Astrocyte of the spinal cord (primary cell): ENCODE results near the gene WWOX.

Experiments
- DNase-seq: peaks from one replicate; pipeline ENCODE4 v3.0.0; 2011; ENCODE audit warnings: low read depth, low spot score
- H3K4me3 ChIP-seq: 2 replicates; pipeline ENCODE4 v1.5.1; 2011; ENCODE audit warnings: low read depth, mild to moderate bottlenecking, low read length, moderate library complexity
- in situ Hi-C: cut with HindIII; loops from 2 replicates; pipeline ENCODE4 v1.10.0; 2017; ENCODE audit warnings: low sequenced_read_pairs
- TF ChIP-seq, protein P1 (sequence below): IDR thresholded peaks from 2 replicates; pipeline ENCODE4 v1.5.1; 2012; ENCODE audit warnings: low read depth, mild to moderate bottlenecking, low read length, inconsistent platforms

Gene WWOX

DNA sequence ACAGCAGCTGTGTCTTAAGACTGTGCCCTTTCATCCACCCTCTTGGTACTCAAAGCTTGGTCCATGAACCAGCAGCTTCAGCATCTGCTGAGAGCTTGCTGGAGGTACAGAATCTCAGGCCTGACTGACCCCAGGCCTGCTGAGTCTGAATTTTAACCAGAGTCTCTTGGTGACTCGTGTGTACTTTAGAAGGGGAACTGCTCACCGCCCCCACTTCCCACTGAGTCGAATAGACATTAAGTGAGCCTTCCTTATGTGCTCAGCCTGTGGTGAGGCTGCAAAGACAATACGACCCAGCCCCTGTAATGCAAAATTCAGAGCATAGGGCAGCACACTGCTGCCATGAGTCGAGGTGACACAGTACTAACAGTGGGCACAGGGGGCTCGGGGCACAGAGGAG, 662.8 kb downstream of the WWOX start:
- no peak overlapping the region for H3K4me3 ChIP-seq
- in situ Hi-C loops: no loop called here
- no peak for DNase-seq
- TF ChIP-seq, protein P1, sequence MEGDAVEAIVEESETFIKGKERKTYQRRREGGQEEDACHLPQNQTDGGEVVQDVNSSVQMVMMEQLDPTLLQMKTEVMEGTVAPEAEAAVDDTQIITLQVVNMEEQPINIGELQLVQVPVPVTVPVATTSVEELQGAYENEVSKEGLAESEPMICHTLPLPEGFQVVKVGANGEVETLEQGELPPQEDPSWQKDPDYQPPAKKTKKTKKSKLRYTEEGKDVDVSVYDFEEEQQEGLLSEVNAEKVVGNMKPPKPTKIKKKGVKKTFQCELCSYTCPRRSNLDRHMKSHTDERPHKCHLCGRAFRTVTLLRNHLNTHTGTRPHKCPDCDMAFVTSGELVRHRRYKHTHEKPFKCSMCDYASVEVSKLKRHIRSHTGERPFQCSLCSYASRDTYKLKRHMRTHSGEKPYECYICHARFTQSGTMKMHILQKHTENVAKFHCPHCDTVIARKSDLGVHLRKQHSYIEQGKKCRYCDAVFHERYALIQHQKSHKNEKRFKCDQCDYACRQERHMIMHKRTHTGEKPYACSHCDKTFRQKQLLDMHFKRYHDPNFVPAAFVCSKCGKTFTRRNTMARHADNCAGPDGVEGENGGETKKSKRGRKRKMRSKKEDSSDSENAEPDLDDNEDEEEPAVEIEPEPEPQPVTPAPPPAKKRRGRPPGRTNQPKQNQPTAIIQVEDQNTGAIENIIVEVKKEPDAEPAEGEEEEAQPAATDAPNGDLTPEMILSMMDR: no peak

DNA sequence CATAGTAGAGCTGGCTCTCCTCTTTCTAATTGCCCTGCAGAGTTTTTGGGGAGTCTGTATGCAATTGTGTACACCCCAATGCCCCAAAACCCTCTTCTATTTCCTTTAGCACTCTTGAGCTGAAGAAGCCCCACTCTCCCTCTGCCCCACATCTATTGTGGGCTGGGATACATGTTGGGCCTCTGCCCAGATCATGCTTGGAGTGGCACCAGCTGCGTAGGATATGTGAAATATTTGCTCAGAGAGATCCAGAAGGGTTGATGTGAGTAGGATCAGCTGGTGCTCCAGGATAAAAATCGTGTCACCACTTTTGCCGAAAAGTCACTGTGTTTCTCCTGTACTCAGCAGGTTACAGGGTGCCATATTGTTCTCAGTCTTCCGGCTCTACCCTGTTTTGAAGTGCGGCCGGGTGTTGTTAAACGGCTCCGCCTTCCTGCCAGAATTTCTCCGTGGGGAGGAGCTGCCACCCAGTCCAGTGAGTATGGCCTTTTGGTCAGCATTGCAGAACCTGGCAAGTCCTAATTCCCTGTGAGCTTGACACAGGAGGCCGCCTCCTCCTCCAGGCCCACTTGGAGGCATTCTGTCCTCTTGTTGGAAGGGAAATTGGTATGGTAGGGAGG, 664.5 kb downstream of the WWOX start:
- in situ Hi-C loops: no loop called here
- TF ChIP-seq, protein P1: no peak
- no peak overlapping the region for H3K4me3 ChIP-seq
- no peak for DNase-seq

DNA sequence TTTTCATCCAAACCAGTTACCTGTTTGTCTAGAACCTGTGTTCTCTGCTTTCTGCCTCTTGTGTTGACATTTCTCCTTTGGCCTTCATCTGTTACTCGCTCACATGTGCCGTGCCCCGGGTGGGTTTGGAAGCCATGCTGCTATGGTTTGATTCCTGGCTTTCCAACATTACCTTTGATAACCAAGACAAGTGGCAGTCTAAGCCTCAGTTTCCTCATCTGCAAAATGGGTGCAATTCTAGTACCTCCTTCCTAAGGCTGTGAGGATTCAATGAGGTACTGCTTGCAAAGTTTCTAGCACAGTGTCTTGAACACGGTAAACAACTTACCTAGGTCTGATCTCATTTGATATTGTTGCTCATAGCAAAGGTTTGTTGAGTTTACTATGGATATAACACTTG, 665.0 kb downstream of the WWOX start:
- DNase-seq: no peak
- TF ChIP-seq, protein P1: no peak
- no peak overlapping the region for H3K4me3 ChIP-seq
- in situ Hi-C loops: no loop called here

DNA sequence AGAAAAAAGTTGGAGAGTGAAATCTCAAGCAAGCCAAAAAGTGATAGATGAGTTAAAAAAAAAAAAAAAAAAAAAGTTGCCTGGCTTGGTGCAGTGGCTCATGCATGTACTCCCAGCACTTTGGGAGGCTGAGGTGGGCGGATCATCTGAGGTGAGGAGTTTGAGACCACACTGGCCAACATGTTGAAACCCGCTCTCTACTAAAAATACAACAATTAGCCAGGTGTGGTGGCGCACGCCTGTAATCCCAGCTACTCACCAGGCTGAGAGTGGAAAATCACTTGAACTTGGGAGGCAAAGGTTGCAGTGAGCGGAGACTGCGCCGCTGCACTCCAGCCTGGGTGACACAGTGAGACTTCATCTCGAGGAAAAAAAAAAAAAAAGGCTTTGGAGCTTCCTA, 668.8 kb downstream of the WWOX start:
- no peak for DNase-seq
- TF ChIP-seq, protein P1: no peak
- no peak overlapping the region for H3K4me3 ChIP-seq
- in situ Hi-C loops: no loop called here

DNA sequence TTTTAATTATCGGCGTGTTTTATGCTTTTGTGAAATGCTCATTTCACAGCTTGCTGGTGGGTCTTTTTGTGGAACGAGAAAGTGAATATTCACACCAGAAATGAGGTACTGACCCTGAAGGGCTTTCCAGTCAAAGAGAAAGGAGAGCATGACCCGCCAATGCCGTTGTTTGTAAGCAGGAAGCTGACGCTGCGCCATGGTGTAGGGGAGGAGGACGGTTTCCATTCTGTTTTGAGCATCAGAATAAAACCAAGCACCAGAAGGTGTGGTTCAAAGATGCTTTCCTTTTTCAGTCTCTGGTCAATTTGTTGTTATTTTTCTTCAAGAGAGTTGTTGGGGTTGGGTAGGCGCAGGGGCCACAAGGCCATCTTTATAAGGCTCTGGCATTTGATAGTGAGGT, 669.3 kb downstream of the WWOX start:
- no peak overlapping the region for H3K4me3 ChIP-seq
- in situ Hi-C loops: no loop called here
- DNase-seq: no peak
- TF ChIP-seq, protein P1: no peak

DNA sequence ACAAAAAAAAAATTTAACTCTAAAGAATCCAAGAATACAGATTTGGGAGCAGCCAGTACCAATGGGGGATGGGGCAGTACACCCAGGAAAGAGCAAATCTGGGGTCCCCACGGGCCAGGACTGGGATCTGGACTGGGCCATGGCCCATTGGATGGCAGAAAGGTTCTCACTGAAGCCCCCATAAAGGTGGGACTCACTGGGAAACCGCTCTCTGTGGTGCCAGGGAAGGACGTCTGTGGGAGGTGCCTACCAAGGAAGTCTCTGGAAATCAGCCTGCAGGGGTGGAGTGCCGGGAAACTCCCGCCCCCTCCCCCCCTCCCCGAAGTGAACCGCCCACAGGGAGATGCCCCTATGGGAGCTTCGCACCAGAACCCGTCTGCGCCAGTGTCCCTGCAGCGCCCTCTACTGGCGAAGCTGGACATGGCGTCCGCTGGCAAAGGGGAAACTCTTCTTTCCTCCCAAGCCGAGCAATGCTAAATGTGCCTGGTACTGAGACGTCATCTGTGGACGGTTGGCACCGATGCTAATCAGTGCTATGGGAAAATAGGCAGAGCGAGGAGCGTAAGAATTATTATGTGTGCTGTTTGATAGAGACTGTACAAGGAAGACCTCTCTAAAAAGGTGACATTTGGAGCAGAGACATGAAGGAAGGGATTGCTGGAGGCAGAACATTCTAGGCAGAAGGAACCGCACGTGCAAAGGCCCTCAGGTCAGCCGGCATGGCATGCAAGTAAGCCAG, 671.1 kb downstream of the WWOX start:
- TF ChIP-seq, protein P1: peak; percentile 48
- in situ Hi-C loops: no loop called here
- DNase-seq: no peak
- H3K4me3 ChIP-seq: no peak overlapping the region
